Measurements from ENCODE around the gene PROM2.

Gene PROM2

GRCh38 chr2:95287336-95287735 is 13.1 kb downstream of the PROM2 start:
- no peak for DNase-seq

DNA sequence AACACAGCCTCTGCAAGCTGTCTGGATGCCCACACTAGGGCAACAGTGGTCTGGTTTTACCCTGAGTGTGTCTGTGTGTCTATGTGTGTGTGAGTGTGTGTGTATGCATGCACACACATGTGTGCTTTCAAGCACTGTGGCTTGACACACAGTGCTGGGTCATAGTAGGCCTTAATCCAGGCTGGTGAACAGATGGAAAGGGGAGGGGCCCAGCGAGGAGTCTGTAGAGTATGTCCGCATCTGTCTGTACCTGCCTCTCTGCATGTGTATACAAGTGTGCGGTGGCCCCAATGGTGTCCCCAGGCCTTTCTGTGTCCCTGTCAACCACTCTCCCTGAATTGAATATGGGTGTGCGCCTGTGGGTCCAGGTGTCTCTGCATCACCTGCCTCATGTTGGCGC is 13.6 kb downstream of the PROM2 start:
- DNase-seq: no peak

GRCh38 chr2:95289253-95289652 is 15.0 kb downstream of the PROM2 start:
- no peak for DNase-seq

DNA sequence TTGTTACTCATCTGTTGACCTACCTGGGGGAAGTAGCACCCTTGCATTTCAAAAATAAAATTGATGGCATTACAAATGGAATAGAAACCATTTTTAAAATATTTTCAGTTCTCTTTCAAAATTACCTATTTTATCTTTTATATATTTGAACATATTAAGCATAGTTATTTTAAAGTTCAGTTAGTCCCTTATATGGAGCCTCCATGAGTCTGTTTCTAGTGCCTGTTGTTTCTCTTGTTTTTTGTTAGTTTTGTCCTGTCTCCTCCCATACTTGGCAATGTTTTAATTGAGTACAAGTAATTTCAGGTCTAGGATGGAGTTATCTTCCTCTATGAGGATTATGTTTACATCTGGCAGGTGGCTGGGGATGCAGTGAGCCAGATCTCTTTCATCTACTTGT is 17.0 kb downstream of the PROM2 start:
- no peak for DNase-seq

DNA sequence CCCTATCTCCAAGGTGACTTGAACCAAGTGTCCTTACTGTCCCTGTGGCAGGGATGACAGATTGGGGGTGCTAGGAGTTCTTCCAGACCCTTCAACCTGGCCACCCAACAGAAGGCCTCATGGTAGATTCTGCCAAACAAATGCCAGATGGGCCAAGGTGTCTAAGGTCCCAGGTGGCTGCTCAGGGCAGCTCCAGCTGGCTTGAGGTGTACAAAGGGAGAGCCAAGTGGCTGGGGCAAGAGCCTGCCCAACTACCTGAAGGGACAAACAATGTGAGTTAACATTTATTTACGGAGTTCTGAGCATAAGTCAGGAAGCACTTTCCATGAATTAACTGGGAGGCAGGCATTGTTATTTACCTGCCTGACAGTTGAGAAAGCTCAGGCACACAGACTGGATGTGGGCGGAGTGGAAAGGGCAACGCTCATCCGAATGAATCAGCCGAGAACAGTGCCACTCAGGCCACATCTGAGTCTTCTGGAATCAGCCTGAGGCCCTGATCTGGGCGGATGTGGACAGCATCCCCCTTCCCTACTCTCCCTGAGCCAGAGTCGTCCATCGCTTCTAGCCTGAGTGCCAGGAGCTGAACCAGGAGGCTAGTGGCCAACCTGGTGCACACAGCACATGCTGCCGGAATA is 18.5 kb downstream of the PROM2 start:
- no peak for DNase-seq

DNA sequence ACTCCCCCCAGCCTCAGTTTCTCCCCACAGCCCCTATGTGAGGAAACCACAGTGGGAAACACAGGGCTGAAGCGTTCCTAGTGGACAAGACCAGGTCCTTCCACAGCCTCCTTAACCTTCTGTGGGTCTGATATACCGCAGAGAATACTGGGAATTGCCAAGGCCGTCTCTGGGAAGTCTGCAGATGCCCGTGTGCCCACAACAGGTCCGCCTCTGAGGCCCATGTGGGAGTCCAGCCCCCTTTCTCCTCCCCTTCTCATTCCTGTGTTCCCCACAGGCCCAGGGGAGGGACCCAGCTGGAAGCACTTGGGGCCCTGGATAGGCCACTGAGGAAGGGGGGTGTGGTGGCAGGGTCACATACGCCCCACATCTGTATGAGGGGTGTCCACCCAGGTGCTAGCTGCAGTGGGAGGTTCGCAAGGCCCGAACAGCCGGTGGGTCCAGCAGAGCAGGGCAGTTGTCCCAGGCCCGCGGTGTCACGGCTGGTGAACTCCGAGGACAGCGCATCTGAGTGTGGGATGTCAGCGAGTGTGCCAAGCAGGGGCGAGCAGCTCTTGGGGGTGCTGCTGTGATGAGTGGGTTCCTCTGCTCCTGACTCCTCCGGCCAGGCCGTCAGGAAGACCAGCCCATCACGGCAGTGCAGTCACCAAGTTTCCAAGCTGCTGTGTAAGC is 20.5 kb downstream of the PROM2 start:
- DNase-seq: no peak

GRCh38 chr2:95295376-95295775 is 21.1 kb downstream of the PROM2 start:
- no peak for DNase-seq

DNA sequence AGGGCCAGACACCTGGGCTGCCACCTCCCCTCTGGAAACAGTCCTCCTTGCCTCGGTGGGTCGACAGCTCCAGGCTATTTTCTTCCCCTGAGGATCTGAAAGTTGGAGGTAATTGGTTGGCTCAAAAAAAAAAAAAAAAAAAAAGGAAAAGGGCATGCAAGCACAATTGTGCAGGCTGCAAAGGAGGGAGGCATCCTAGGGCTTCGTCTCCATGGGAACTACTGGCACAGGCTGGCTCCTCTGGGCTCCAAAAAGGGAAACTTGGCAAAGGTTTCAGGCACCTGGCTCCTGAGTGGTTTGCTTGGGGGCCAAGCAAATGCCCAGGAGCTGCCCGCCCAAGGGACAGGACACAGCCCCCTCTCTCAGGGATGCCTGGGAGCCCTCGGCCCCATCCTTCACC is 21.8 kb downstream of the PROM2 start:
- no peak for DNase-seq

DNA sequence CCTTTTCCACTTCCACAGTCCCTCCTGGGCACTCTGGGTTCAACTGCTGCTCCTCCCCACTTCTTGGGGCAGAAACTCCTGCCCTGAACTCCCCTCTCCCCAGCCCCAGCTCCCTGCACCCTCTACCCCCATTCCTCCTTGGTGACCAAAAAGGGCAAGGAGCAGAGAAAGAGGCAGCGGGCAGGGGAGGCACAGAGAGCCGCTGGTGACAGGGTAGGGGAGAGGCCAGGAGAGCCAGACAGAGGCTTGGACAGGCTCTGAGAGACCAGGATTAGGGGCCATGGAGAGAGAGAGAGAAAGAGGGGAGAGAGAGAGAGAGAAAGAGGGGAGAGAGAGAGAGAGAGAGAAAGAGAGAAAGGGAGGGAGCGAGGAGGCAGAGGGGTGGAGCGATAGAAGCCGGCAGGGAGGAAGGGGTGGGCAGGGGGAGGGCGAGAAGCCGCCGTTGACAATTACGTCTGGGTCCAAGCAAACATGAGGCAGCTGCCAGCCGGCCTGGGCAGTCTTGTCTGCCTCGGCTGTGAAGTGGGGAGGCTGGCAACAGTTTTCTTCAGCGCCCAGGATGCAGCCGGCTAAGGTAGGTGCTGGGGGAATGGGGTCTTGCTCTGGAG is 22.7 kb downstream of the PROM2 start, which contains the start of gene KCNIP3:
Gene KCNIP3 (plus strand): TSS at position 468 of the 608 bp plus-strand sequence. CDS start 92 bp downstream, at position 560.
- no peak for DNase-seq

GRCh38 chr2:95297639-95298395 is 23.6 kb downstream of the PROM2 start:
- no peak for DNase-seq

- no peak for DNase-seq
Measured at GRCh38 chr2:95298486-95299111, 24.4 kb downstream of the PROM2 start.

DNA sequence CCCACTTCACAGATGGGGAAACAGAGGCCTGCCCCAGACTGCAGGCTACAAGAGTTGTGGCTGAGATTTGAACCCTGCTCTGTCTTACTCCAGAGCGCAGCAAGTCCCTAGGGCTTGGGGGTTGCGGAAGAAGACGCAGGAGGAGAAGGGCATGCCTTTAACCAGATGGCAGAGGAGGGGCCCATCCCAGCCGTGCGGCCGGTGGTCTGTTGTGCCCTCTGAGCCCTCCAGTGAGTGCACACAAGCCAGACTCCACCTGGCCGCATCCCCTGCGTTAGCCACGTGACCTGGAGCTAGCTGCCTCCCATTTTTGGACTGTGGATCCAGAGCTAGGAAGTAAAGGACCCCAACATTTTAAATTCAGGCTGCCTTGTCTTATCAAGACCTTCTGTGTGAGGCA is 25.7 kb downstream of the PROM2 start:
- no peak for DNase-seq

DNA sequence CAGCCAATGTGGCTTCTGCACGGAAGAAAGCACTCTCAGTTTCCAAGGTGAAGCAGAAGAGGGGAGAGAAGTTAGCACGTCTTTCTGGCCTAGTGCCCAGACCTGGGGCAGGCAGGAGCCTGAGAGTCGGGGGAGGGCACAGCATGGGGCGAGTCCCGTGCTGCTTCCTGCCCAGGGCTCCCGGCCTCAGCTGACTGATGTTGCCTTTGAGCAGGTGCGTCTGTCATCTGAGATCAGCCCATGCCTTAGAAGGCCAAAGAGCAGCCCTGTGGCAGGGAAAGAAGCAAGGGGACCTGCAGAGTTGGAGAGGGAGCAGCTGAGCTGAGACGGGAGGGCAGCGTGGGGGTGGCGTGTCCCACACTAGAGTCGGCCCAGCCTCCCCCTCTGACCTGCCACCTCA is 26.2 kb downstream of the PROM2 start:
- DNase-seq: no peak

DNA sequence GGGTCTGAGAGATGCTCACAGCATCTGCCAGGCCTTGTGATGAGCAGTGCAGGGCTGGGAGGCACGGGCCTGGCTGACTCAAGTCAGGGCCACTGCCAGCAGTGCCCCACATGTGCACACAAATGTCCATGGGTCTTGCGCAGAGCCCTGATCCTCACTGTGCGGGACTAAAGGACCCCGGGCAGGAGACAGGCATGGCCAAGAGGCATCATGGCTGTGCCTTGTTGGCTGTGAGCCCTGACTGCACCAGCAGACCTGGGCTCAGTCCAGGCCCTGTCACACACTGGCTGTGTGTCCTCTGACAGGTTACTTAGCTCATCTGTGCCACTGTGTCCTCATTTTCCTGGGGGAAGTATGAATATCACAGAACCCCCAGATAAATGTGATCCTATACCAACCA is 26.9 kb downstream of the PROM2 start:
- no peak for DNase-seq

GRCh38 chr2:95301876-95302641 is 27.8 kb downstream of the PROM2 start:
- DNase-seq: no peak

GRCh38 chr2:95303191-95303919 is 29.1 kb downstream of the PROM2 start:
- no peak for DNase-seq

- no peak for DNase-seq
Measured at GRCh38 chr2:95305380-95306061, 31.3 kb downstream of the PROM2 start.

GRCh38 chr2:95306336-95306895 is 32.2 kb downstream of the PROM2 start:
- no peak for DNase-seq

DNA sequence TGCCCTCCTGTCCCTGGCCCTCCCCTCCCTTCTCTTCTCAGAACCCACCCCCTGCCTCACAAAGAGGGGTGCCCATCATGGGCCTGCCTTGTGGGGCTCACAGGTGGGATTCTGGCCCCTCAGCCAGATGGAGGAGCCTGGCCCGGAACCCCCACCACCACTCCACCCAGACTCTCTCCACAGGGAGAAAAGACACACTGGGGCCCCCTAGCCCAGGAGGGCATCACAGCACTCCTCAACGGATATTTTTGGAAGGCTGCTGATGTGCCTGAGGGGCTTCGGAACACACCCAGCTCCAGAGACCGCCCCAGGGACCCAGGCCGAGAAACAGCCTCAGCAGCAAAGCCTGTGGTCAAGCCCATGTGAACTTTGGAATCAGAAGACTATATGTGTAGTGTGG is 32.8 kb downstream of the PROM2 start:
- no peak for DNase-seq

DNA sequence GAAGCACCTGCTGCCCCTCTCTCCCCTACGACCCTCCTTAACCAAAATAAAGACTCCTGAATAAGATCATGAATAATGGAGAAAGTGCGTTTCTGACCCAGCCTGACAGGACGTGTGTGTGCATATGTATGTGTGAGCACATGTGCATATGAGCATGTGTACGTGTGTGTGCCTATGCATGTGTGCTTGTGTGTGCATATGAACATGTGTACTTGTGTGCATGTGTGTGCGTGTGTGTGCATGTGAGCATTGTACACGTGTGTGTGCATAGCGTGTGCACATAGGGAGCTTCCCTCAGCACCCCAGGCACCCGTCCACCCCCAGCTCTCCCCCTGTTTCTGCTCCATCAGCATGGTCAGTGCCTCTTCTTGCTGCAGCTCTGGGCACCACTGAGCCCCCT is 33.6 kb downstream of the PROM2 start:
- no peak for DNase-seq

Measured in activated naive CD4-positive, alpha-beta T cell treated with Interleukin-2 at 50 U/mL for 16 hours (primary cell).